ENCODE data around the gene SYVN1. TPM values are rescaled to one million over a fixed set of nuclear protein-coding genes. Genes with fewer than 3 reads are reported as not detected.

Gene SYVN1
- total and polyA plus RNA-seq, 4 donors: 5.5 to 64.0 (median 38.2) TPM

DNA sequence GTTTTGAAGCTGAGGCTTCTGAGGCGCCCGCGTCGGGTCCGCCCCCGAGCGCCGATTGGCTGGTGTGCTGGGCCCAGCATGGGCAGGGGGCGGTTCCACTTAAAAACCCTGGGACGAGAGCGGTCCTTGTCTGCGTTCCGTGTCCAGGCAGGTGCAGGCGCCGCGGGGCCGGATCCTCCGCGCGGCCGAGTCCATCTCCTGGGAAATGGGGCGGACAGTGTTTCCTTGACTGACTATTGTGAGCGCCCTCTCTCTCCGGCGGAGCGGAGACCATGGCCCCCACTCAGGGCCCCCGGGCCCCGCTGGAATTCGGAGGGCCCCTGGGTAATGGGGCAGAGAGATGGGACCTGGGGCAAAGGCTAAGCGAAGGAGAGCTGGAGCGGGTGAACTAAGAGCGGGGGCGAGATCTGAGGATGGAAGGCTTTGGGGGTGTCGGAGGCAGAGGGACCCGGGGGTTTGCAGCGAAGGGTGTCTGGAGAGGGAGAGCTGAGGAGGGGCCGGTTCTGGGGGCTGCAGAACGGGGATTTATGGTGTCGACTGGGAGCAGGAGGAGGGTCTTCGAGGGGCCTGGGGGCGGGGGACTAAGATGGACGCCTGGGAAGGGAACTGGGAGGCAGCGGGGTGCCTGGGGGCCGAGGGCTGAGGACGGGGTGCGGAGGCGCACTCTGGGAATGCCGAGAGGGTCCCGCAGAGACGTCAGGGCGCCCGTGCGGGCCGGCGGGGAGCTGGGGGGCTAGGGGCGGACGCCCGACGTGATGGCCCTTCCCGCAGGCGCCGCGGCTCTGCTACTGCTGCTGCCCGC, 22.4 kb downstream of the SYVN1 start, which contains the start of gene TM7SF2:
Gene TM7SF2 (plus strand): TSS at position 129 of the 802 bp plus-strand sequence. CDS start 144 bp downstream, at position 273.
- Histone ChIP-seq H3K36me3 (ENCODE audit: control insufficient read depth in 1 of 2, insufficient read depth in 2 of 2, low read length in 1 of 2) (peaks cover 0 to 4% of the 10 kb centered on the region in 2 donors), H3K27ac (ENCODE audit: low read depth in 1 of 2, low read length in 2 of 2) (peak within 1 kb of the TSS in 1 of 2 donors; percentile 28), H3K4me1 (ENCODE audit: control insufficient read depth in 1 of 2, insufficient read depth in 2 of 2, low read length in 2 of 2) (no peaks in the 10 kb centered on the region), H3K27me3 (ENCODE audit: control insufficient read depth in 1 of 2, insufficient read depth in 2 of 2, low read length in 1 of 2) (no peaks in the 10 kb centered on the region), H3K9me3 (ENCODE audit: control insufficient read depth, low read length) (no peaks in the 10 kb centered on the region), H3K4me3 (ENCODE audit: low read length in 2 of 2) (peak within 1 kb of the TSS in 1 of 2 donors; percentile 4)
- peak; percentile 97 to 99 for DNase-seq
- ATAC-seq (ENCODE audit: low FRiP score): peak; percentile 91
- intact Hi-C loops (cut with DNase I): no loop called here
- 0 to 1% methylated on average over 54 to 64 of the region's 64 CpGs for WGBS, 2 donors

- H3K4me3 ChIP-seq (ENCODE audit: low read length in 2 of 2): no peak overlapping the region
- no peaks in the 10 kb centered on the region for H3K9me3 ChIP-seq (ENCODE audit: control insufficient read depth, low read length)
- peaks cover 0 to 4% of the 10 kb centered on the region in 2 donors for H3K36me3 ChIP-seq (ENCODE audit: control insufficient read depth in 1 of 2, insufficient read depth in 2 of 2, low read length in 1 of 2)
- intact Hi-C loops (cut with DNase I): no loop called here
- ATAC-seq (ENCODE audit: low FRiP score): no peak
- no peaks in the 10 kb centered on the region for H3K27me3 ChIP-seq (ENCODE audit: control insufficient read depth in 1 of 2, insufficient read depth in 2 of 2, low read length in 1 of 2)
- no peaks in the 10 kb centered on the region for H3K4me1 ChIP-seq (ENCODE audit: control insufficient read depth in 1 of 2, insufficient read depth in 2 of 2, low read length in 2 of 2)
- no peak overlapping the region for H3K27ac ChIP-seq (ENCODE audit: low read depth in 1 of 2, low read length in 2 of 2)
- WGBS, 2 donors: 61 to 63% methylated on average over 31 of the region's 31 CpGs
- DNase-seq: no peak
Measured at GRCh38 chr11:65111159-65111743, 23.1 kb downstream of the SYVN1 start.

GRCh38 chr11:65110354-65110861, 23.9 kb downstream of the SYVN1 start:
- Histone ChIP-seq H3K27ac (ENCODE audit: low read depth in 1 of 2, low read length in 2 of 2) (peak overlapping the region in 1 of 2 donors; percentile 28), H3K9me3 (ENCODE audit: control insufficient read depth, low read length) (no peaks in the 10 kb centered on the region), H3K4me1 (ENCODE audit: control insufficient read depth in 1 of 2, insufficient read depth in 2 of 2, low read length in 2 of 2) (no peaks in the 10 kb centered on the region), H3K4me3 (ENCODE audit: low read length in 2 of 2) (no peak overlapping the region), H3K36me3 (ENCODE audit: control insufficient read depth in 1 of 2, insufficient read depth in 2 of 2, low read length in 1 of 2) (peaks cover 0 to 4% of the 10 kb centered on the region in 2 donors), H3K27me3 (ENCODE audit: control insufficient read depth in 1 of 2, insufficient read depth in 2 of 2, low read length in 1 of 2) (no peaks in the 10 kb centered on the region)
- intact Hi-C loops (cut with DNase I): no loop called here
- ATAC-seq (ENCODE audit: low FRiP score) (peak; percentile 81), DNase-seq (peak; percentile 90 to 96)
- WGBS, 2 donors: 8 to 12% methylated on average over 18 of the region's 18 CpGs

GRCh38 chr11:65109231-65110198, 24.8 kb downstream of the SYVN1 start:
- H3K36me3 ChIP-seq (ENCODE audit: control insufficient read depth in 1 of 2, insufficient read depth in 2 of 2, low read length in 1 of 2): peaks cover 0 to 4% of the 10 kb centered on the region in 2 donors
- intact Hi-C loops (cut with DNase I): no loop called here

DNA sequence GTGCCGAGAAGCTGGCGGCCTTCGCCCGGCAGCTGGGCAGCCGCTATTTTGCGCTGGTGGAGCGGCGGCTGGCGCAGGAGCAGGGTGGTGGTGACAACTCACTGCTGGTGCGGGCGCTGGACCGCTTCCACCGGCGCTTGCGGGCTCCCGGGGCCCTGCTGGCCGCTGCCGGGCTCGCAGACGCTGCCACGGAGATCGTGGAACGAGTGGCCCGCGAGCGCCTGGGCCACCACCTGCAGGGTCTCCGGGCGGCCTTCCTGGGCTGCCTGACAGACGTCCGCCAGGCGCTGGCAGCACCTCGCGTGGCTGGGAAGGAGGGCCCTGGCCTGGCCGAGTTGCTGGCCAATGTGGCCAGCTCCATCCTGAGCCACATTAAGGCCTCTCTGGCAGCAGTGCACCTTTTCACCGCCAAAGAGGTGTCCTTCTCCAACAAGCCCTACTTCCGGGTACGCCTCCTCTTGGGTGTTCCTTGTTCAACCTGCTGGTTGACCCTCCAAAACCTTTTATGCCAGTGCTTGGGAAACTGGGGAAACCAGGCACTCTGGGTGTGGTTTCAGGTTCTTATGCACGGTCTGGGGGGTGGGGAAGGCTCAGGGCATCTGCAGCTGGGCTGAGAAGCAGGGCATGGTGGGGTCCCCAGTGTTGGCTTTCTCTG, 25.7 kb downstream of the SYVN1 start:
- Histone ChIP-seq H3K27ac (ENCODE audit: low read depth in 1 of 2, low read length in 2 of 2) (no peak overlapping the region), H3K9me3 (ENCODE audit: control insufficient read depth, low read length) (no peaks in the 10 kb centered on the region), H3K4me3 (ENCODE audit: low read length in 2 of 2) (no peak overlapping the region), H3K4me1 (ENCODE audit: control insufficient read depth in 1 of 2, insufficient read depth in 2 of 2, low read length in 2 of 2) (no peaks in the 10 kb centered on the region), H3K27me3 (ENCODE audit: control insufficient read depth in 1 of 2, insufficient read depth in 2 of 2, low read length in 1 of 2) (no peaks in the 10 kb centered on the region), H3K36me3 (ENCODE audit: control insufficient read depth in 1 of 2, insufficient read depth in 2 of 2, low read length in 1 of 2) (peaks cover 0 to 4% of the 10 kb centered on the region in 2 donors)
- DNase-seq (no peak), ATAC-seq (ENCODE audit: low FRiP score) (no peak)
- WGBS, 2 donors: 92 to 93% methylated on average over 38 of the region's 38 CpGs
- intact Hi-C loops (cut with DNase I): no loop called here

More at GRCh38 chr11:65109231-65110198, 24.8 kb downstream of the SYVN1 start:
- Histone ChIP-seq H3K4me1 (ENCODE audit: control insufficient read depth in 1 of 2, insufficient read depth in 2 of 2, low read length in 2 of 2) (no peaks in the 10 kb centered on the region), H3K27ac (ENCODE audit: low read depth in 1 of 2, low read length in 2 of 2) (no peak overlapping the region), H3K9me3 (ENCODE audit: control insufficient read depth, low read length) (no peaks in the 10 kb centered on the region), H3K4me3 (ENCODE audit: low read length in 2 of 2) (no peak overlapping the region), H3K27me3 (ENCODE audit: control insufficient read depth in 1 of 2, insufficient read depth in 2 of 2, low read length in 1 of 2) (no peaks in the 10 kb centered on the region)
- WGBS, 2 donors: 86 to 87% methylated on average over 36 of the region's 36 CpGs
- DNase-seq: no peak
- ATAC-seq (ENCODE audit: low FRiP score): no peak

- 92 to 94% methylated on average over 50 to 52 of the region's 52 CpGs for WGBS, 2 donors
- H3K36me3 ChIP-seq (ENCODE audit: control insufficient read depth in 1 of 2, insufficient read depth in 2 of 2, low read length in 1 of 2): peaks cover 0 to 4% of the 10 kb centered on the region in 2 donors
- no peaks in the 10 kb centered on the region for H3K27me3 ChIP-seq (ENCODE audit: control insufficient read depth in 1 of 2, insufficient read depth in 2 of 2, low read length in 1 of 2)
- H3K9me3 ChIP-seq (ENCODE audit: control insufficient read depth, low read length): no peaks in the 10 kb centered on the region
- no peak for DNase-seq
- no peaks in the 10 kb centered on the region for H3K4me1 ChIP-seq (ENCODE audit: control insufficient read depth in 1 of 2, insufficient read depth in 2 of 2, low read length in 2 of 2)
- intact Hi-C loops (cut with DNase I): no loop called here
- no peak for ATAC-seq (ENCODE audit: low FRiP score)
- no peak overlapping the region for H3K27ac ChIP-seq (ENCODE audit: low read depth in 1 of 2, low read length in 2 of 2)
- no peak overlapping the region for H3K4me3 ChIP-seq (ENCODE audit: low read length in 2 of 2)
Measured at GRCh38 chr11:65107751-65108468, 26.4 kb downstream of the SYVN1 start.

GRCh38 chr11:65107078-65107477, 27.2 kb downstream of the SYVN1 start:
- no peak overlapping the region for H3K27ac ChIP-seq (ENCODE audit: low read depth in 1 of 2, low read length in 2 of 2)
- H3K4me3 ChIP-seq (ENCODE audit: low read length in 2 of 2): no peak overlapping the region
- H3K9me3 ChIP-seq (ENCODE audit: control insufficient read depth, low read length): no peaks in the 10 kb centered on the region
- DNase-seq (no peak), ATAC-seq (ENCODE audit: low FRiP score) (no peak)
- 93 to 96% methylated on average over 14 to 15 of the region's 15 CpGs for WGBS, 2 donors
- H3K36me3 ChIP-seq (ENCODE audit: control insufficient read depth in 1 of 2, insufficient read depth in 2 of 2, low read length in 1 of 2): peaks cover 0 to 4% of the 10 kb centered on the region in 2 donors
- intact Hi-C loops (cut with DNase I): no loop called here
- H3K4me1 ChIP-seq (ENCODE audit: control insufficient read depth in 1 of 2, insufficient read depth in 2 of 2, low read length in 2 of 2): no peaks in the 10 kb centered on the region
- no peaks in the 10 kb centered on the region for H3K27me3 ChIP-seq (ENCODE audit: control insufficient read depth in 1 of 2, insufficient read depth in 2 of 2, low read length in 1 of 2)
